ENCODE results near the gene IGF1R.

- TF ChIP-seq CTCF (conservative IDR thresholded peaks at IDR 0.05 in 1 of 2, IDR thresholded peaks at IDR 0.05 in 1 of 2; ENCODE audit: extremely low read depth in 1 of 2, insufficient read depth in 1 of 2, low read depth in 1 of 2, low read length in 2 of 2) (no peak), EZH2 (IDR thresholded peaks at IDR 0.05; ENCODE audit: borderline replicate concordance, low read length) (no peak)
These were observed 227.0 kb downstream of the IGF1R start for GRCh38 chr15:98875309-98875708.

Measured in mammary epithelial cell (primary cell).